Measurements from ENCODE around the gene SYT14.
"Not testable (repeated sequence)": the region's sequence is repeated elsewhere in the genome, so short reads cannot be mapped to it uniquely, and the experiment has no call there.

The SYT14 gene

GRCh38 chr1:210117681-210118170 is 179.7 kb downstream of the SYT14 start:
- no peak for DNase-seq (ENCODE audit: low read depth in 2 of 2)

GRCh38 chr1:210123383-210123782 is 185.4 kb downstream of the SYT14 start:
- no peak for DNase-seq (ENCODE audit: low read depth in 2 of 2)

GRCh38 chr1:210123924-210124589 is 186.0 kb downstream of the SYT14 start:
- no peak for DNase-seq (ENCODE audit: low read depth in 2 of 2)

GRCh38 chr1:210124736-210125135 is 186.7 kb downstream of the SYT14 start:
- no peak for DNase-seq (ENCODE audit: low read depth in 2 of 2)

GRCh38 chr1:210125143-210125542 is 187.1 kb downstream of the SYT14 start:
- DNase-seq (ENCODE audit: low read depth in 2 of 2): no peak

- DNase-seq (ENCODE audit: low read depth in 2 of 2): no peak
These were observed 191.1 kb downstream of the SYT14 start for GRCh38 chr1:210129092-210129491.

GRCh38 chr1:210129759-210130158 is 191.7 kb downstream of the SYT14 start:
- DNase-seq (ENCODE audit: low read depth in 2 of 2): no peak

- no peak for DNase-seq (ENCODE audit: low read depth in 2 of 2)
These were observed 194.6 kb downstream of the SYT14 start for GRCh38 chr1:210132582-210132981.

- no peak for DNase-seq (ENCODE audit: low read depth in 2 of 2)
These were observed 205.5 kb downstream of the SYT14 start for GRCh38 chr1:210143465-210144062.

- no peak for DNase-seq (ENCODE audit: low read depth in 2 of 2)
These were observed 206.7 kb downstream of the SYT14 start for GRCh38 chr1:210144736-210145135.

GRCh38 chr1:210151052-210151672 is 213.1 kb downstream of the SYT14 start:
- DNase-seq (ENCODE audit: low read depth in 2 of 2): no peak

- no peak for DNase-seq (ENCODE audit: low read depth in 2 of 2)
These were observed 221.2 kb downstream of the SYT14 start for GRCh38 chr1:210159211-210159610.

GRCh38 chr1:210170220-210170619 is 232.2 kb downstream of the SYT14 start:
- DNase-seq (ENCODE audit: low read depth in 2 of 2): no peak

- no peak for DNase-seq (ENCODE audit: low read depth in 2 of 2)
These were observed 236.1 kb downstream of the SYT14 start for GRCh38 chr1:210174133-210174532.

GRCh38 chr1:210185063-210185462 is 247.0 kb downstream of the SYT14 start:
- DNase-seq (ENCODE audit: low read depth in 2 of 2): no peak

- not testable (repeated sequence) for DNase-seq (ENCODE audit: low read depth in 2 of 2)
These were observed 250.0 kb downstream of the SYT14 start for GRCh38 chr1:210187849-210188606.

- DNase-seq (ENCODE audit: low read depth in 2 of 2): no peak
These were observed 251.4 kb downstream of the SYT14 start for GRCh38 chr1:210189426-210189825.

GRCh38 chr1:210195635-210196160 is 257.7 kb downstream of the SYT14 start:
- no peak for DNase-seq (ENCODE audit: low read depth in 2 of 2)

GRCh38 chr1:210196266-210196665 is 258.2 kb downstream of the SYT14 start:
- not testable (repeated sequence) for DNase-seq (ENCODE audit: low read depth in 2 of 2)

GRCh38 chr1:210198840-210199239 is 260.8 kb downstream of the SYT14 start:
- no peak for DNase-seq (ENCODE audit: low read depth in 2 of 2)

- DNase-seq (ENCODE audit: low read depth in 2 of 2): no peak
These were observed 262.2 kb downstream of the SYT14 start for GRCh38 chr1:210200124-210200736.

GRCh38 chr1:210201681-210202080 is 263.7 kb downstream of the SYT14 start:
- no peak for DNase-seq (ENCODE audit: low read depth in 2 of 2)
